Measurements from ENCODE around the gene MAN1A2. TPM values are rescaled to one million over a fixed set of nuclear protein-coding genes. Genes with fewer than 3 reads are reported as not detected.

Gene MAN1A2
- total RNA-seq, 6 experiments from 2014 or later, result 24.6 to 39.2 (median 31.2) TPM

- Histone ChIP-seq H3K27me3 (no peaks in the 10 kb centered on the region), H3K4me1 (peaks cover 0 to 30% (median 5%) of the 10 kb centered on the region in 4 donors), H3K36me3 (no peaks in the 10 kb centered on the region), H3K4me3 (no peak overlapping the region), H3K9me3 (no peaks in the 10 kb centered on the region), H3K27ac (peak overlapping the region in 2 of 3 donors; percentile 1 to 54)
- WGBS (ENCODE audit: insufficient coverage, low coverage, low lambda C conversion rate, missing lambda C conversion rate), result 22% methylated on average over 4 of the region's 4 CpGs
- TF ChIP-seq CTCF (IDR thresholded peaks at IDR 0.05), result no peak
- no peak for TF ChIP-seq POLR2A (IDR thresholded peaks at IDR 0.05)
- ATAC-seq, result peak; percentile 57 to 80 (median 74)
- intact Hi-C loops (cut with DNase I), result no loop called here
- no peak for DNase-seq
Measured at GRCh38 chr1:117527074-117527473, 159.8 kb downstream of the MAN1A2 start.

GRCh38 chr1:117527566-117528102 lies 160.4 kb downstream of the MAN1A2 start:
- TF ChIP-seq POLR2A (IDR thresholded peaks at IDR 0.05) (no peak), CTCF (IDR thresholded peaks at IDR 0.05) (no peak)
- no peak overlapping the region for H3K4me3 ChIP-seq
- WGBS (ENCODE audit: insufficient coverage, low coverage, low lambda C conversion rate, missing lambda C conversion rate), result 33% methylated on average over 2 of the region's 2 CpGs
- H3K27ac ChIP-seq, result peak overlapping the region in 2 of 3 donors; percentile 1 to 54
- peaks cover 0 to 30% (median 5%) of the 10 kb centered on the region in 4 donors for H3K4me1 ChIP-seq
- no peak for DNase-seq
- no peaks in the 10 kb centered on the region for H3K9me3 ChIP-seq
- peak; percentile 60 to 85 (median 68) for ATAC-seq
- no peaks in the 10 kb centered on the region for H3K27me3 ChIP-seq
- H3K36me3 ChIP-seq, result no peaks in the 10 kb centered on the region
- intact Hi-C loops (cut with DNase I), result no loop called here

- no peak for DNase-seq
- Histone ChIP-seq H3K4me3 (no peak overlapping the region), H3K9me3 (no peaks in the 10 kb centered on the region), H3K36me3 (no peaks in the 10 kb centered on the region), H3K4me1 (peaks cover 0 to 30% (median 5%) of the 10 kb centered on the region in 4 donors), H3K27me3 (no peaks in the 10 kb centered on the region), H3K27ac (peak overlapping the region in 2 of 3 donors; percentile 10 to 41)
- 55% methylated on average over 3 of the region's 3 CpGs for WGBS (ENCODE audit: insufficient coverage, low coverage, low lambda C conversion rate, missing lambda C conversion rate)
- TF ChIP-seq POLR2A (IDR thresholded peaks at IDR 0.05), result no peak
- no peak for TF ChIP-seq CTCF (IDR thresholded peaks at IDR 0.05)
- peak; percentile 62 to 74 (median 71) for ATAC-seq
- intact Hi-C loops (cut with DNase I), result loop anchor here (10.0 kb wide), 1 partner anchor 225 kb away; no protein-coding TSS in a partner anchor
Measured at GRCh38 chr1:117529683-117530082, 162.4 kb downstream of the MAN1A2 start.

- Histone ChIP-seq H3K36me3 (no peaks in the 10 kb centered on the region), H3K4me3 (no peak overlapping the region), H3K27ac (no peak overlapping the region), H3K4me1 (peaks cover 0 to 30% (median 4%) of the 10 kb centered on the region in 4 donors), H3K27me3 (no peaks in the 10 kb centered on the region), H3K9me3 (no peaks in the 10 kb centered on the region)
- intact Hi-C loops (cut with DNase I), result loop anchor here (10.0 kb wide), 1 partner anchor 224 kb away; no protein-coding TSS in a partner anchor
- TF ChIP-seq CTCF (IDR thresholded peaks at IDR 0.05), result no peak
- no peak for TF ChIP-seq POLR2A (IDR thresholded peaks at IDR 0.05)
- ATAC-seq, result no peak
- no peak for DNase-seq
Measured at GRCh38 chr1:117531222-117531621, 164.0 kb downstream of the MAN1A2 start.
